GM13976 (cell line): Measurements from ENCODE around the gene TBX4.

Source experiments
- DNase-seq: peaks from one replicate; pipeline ENCODE4 v3.0.0; 2012; ENCODE audit warnings: low spot score
- CTCF ChIP-seq: IDR thresholded peaks from 2 replicates; pipeline ENCODE4 v1.5.1; 2012; ENCODE audit warnings: borderline replicate concordance, mild to moderate bottlenecking; ENCODE audit not compliant: insufficient read depth; ENCODE audit errors: extremely low read depth, missing control alignments, control extremely low read depth
- in situ Hi-C: fragments of 300-500 bp; cut with MboI; formaldehyde crosslinking; loops from one replicate; pipeline ENCODE4 v1.12.0; 2022; ENCODE audit warnings: low sequenced_read_pairs, mixed read lengths, inconsistent platforms; ENCODE audit not compliant: unreplicated experiment

Gene TBX4

GRCh38 chr17:61450641-61451537 lies 1.3 kb upstream of the TBX4 start:
- DNase-seq, result no peak
- in situ Hi-C loops, result no loop called here
- TF ChIP-seq CTCF, result no peak

DNA sequence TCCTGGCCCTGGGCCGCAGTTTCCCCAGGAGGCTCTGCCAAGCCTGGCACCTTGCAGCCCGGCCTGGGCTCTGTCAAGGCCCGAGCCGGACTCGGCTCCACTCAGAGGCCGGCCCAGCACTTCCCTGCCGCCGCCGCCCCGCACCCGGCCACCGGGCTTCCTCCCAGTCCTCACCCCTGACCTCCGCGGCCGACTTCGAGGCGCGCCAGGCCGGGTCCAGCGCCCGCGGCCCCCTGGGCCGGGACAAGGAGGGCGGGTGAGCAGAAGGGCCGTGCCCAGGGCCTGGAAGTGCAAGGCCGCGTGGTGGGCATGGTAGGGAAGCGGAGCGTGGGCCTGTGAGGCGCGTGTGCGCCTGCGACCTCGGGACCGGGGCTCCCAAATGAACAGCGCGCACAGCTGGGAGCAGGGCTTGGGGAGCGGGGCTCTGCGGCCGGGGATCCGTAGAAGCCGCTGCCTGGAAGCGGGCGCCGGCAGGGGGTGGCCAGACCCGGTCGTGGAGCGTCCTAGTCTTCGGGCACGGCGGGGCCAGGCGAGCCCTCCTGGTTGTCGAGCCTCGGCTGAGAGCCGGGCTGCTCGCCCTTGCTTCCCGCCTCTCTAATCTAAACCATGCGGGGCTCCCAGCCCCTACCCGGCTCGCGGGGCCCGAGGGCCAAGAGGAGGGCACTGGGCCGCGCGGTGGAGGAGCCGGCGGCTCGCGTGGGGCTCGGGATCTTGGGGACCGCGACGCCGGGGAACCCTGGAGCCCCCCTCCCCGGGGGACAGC lies 503 bp upstream of the TBX4 start:
- TF ChIP-seq CTCF, result no peak
- in situ Hi-C loops, result no loop called here
- DNase-seq, result no peak

DNA sequence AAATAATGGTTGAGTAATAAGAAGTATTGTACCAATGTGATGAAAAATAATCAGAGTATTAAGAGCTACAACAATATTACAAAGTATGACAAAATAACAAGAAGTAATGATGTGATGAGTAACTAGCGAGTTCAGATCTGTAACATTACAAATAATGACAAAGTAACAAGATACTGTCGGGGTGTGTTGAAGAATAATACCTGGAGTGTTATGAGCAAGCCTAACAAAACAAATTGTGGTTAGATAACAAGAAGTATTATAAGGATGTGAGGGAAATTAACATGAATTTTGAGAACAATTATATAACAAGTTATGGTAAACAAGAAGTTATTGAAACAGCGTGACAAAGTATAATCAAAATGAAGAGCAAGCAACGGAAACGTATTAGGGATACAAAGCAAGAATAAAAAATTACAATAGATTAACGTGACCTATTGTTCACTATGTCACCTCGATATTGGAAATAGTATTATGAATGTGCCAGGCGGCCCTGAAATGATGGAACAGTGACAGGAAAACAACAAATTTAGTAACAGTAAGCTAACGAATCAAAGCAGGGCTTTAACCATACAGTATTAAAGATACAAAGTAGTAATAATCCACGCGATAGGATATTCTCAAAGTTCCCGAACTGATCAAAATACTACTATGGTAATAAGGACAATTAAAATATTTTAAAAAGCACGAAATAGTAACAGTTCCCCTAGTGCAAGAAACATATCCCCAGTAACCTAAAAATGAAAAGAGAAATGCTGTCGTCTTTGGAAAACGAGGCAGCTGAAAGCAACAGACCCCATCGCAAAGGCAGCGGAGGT lies 1.6 kb downstream of the TBX4 start:
- DNase-seq, result no peak
- no peak for TF ChIP-seq CTCF
- in situ Hi-C loops, result no loop called here

DNA sequence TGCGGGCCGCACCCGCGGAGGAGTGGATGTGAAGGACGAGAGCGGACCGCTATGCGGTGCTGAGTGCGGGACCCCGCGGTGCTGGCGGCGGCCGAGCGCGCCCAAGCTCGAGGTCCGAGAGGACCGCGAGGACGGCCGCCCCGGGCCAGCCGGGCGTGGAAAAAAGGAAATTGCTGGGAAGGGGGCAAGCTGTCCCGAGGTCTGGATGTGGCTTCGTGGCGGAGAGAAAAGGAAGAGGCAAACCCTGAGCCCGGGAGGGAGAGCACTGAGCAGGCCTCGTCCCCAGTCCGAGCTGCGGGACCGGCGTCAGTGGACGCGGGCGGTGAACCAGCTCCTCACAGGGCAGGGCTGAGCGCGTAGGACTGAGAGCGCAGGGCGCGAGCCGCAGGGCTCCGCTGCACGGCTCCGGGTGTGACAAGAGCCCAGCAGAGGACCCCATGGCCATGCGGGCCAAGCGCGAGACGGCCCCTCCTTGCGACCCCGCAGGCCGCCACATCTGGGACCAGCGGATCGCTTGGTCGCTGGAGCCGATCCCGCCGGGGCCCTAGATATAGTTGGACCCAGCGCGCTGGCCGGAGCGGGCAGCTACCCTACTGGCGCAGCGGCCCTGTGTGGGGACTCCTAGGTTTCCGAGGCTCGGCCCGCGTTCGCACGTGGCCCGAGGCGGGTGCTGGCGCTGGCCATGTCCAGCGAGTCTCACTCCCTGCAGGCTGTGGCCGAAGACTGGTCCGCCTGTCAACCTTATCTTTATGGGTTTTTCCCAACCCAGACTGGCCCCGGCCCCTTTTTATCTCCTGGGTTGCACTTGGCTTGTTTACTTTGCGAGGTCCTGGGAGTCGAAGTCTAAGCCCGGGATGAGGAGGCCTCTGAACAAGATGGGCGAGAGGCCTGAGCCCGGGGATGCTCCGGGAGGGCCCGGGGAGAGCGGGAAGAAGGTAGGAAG lies 2.4 kb downstream of the TBX4 start:
- no peak for TF ChIP-seq CTCF
- no peak for DNase-seq
- in situ Hi-C loops, result no loop called here

DNA sequence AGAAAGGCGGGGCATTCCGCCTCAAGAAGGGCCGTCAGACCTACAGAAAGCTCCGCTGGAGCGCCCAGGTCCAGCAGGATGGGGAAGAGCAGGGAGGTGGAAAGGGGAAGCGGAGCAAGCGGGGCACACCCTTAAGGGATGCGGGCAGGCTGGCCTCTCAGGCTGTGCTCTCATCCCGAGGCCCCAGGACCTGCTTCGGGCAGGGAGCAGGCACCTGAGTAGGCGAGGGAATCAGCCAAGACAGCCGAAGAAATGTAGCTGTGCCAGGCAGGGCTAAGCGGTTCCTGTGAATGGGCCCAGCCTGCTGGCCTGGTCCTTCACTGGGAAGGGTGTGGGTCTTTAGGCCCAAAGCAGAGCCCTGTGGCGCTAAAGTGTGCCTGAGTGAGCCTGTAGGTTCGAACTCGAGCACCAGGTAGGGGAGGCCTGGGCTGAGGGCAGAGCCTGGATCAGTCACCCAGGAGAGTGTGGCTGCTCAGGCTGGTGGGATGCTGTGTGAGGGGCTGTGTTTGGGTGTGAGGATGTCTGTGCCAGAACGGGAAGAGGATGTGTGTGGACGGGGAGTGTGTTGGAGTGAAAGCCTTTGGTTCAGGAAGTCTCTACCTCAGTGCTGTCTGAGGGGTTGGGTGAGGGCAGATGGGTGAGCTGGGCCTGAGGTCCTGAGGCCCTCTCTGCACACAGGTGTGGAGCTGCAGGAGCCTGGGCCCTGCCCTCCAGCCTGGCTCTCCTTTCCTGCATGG lies 3.3 kb downstream of the TBX4 start:
- no peak for TF ChIP-seq CTCF
- no peak for DNase-seq
- in situ Hi-C loops, result no loop called here
